Coronary artery (tissue), 2 donors: ENCODE results near the gene P2RY11.

Experiments
- DNase-seq: peaks from one replicate; pipeline ENCODE4 v3.0.0-alpha.2; 2017; ENCODE audit warnings: low spot score
- H3K27ac ChIP-seq, 2 donors: fragments of 200-600 bp; sonication (generic); one replicate each; pipeline ENCODE4 v1.5.1; 2016 to 2019
- H3K4me3 ChIP-seq: fragments of 200-600 bp; sonication (generic); 2 replicates; pipeline ENCODE4 v1.5.1; 2016; ENCODE audit warnings: mild to moderate bottlenecking, moderate library complexity
- TF ChIP-seq, protein P1 (sequence below): fragments of 200-600 bp; sonication (generic); IDR thresholded peaks from one replicate; pipeline ENCODE4 v1.5.1; 2019; ENCODE audit warnings: antibody characterized with exemption

The P2RY11 gene

GRCh38 chr19:10092648-10093294 lies 18.7 kb upstream of the P2RY11 start:
- no peak for DNase-seq
- Histone ChIP-seq H3K4me3 (no peak overlapping the region), H3K27ac (no peak overlapping the region)
- TF ChIP-seq, protein P1, sequence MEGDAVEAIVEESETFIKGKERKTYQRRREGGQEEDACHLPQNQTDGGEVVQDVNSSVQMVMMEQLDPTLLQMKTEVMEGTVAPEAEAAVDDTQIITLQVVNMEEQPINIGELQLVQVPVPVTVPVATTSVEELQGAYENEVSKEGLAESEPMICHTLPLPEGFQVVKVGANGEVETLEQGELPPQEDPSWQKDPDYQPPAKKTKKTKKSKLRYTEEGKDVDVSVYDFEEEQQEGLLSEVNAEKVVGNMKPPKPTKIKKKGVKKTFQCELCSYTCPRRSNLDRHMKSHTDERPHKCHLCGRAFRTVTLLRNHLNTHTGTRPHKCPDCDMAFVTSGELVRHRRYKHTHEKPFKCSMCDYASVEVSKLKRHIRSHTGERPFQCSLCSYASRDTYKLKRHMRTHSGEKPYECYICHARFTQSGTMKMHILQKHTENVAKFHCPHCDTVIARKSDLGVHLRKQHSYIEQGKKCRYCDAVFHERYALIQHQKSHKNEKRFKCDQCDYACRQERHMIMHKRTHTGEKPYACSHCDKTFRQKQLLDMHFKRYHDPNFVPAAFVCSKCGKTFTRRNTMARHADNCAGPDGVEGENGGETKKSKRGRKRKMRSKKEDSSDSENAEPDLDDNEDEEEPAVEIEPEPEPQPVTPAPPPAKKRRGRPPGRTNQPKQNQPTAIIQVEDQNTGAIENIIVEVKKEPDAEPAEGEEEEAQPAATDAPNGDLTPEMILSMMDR: no peak

DNA sequence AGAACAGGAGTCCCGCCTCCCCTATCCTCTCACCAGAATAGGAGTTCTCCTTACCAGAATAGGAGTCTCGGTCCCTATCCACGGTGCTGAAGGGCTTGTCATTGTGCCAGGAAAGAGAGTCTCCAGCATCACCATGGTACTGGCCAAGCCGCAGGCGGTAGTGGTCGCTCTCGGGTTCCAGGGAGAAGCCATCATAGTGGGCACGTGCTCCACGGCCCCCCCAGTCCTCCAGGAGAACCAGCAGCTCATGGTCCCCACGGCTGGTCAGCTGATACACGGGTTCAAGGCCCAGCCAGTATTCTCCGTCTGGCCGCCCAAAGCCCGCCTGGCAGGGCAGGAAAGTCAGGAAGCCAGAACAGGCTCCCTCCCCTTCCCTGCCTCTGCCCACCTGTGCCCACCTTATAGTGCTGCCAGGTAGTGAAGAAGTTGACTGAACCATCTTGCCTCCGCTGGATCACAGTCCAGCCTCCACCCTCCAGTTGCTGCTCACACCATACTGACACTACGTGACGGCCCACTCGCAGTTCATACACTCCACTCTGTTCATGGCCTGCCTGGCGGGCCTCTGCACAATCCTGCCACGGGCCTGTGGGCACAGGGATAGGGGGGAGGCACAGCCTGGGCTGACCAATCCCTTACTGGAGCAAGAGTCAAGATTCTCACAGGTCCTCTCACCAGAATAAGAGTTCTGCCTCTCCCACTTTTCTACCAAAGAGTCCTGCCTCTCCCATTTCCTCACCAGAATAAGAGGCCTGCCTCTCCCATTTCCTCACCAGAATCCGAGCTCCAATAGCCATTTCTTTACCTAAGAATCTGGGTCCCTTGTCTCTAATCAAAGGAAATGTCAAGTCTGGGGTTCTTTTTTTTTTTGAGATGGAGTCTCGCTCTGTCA lies 18.0 kb upstream of the P2RY11 start:
- H3K27ac ChIP-seq: no peak overlapping the region
- TF ChIP-seq, protein P1: no peak
- no peak for DNase-seq

GRCh38 chr19:10095622-10095947 lies 15.9 kb upstream of the P2RY11 start:
- TF ChIP-seq, protein P1: no peak
- peak overlapping the region; percentile 78 to 83 for H3K27ac ChIP-seq
- peak overlapping the region; percentile 83 for H3K4me3 ChIP-seq
- no peak for DNase-seq

More for the DNA sequence above, 18.0 kb upstream of the P2RY11 start:
- no peak overlapping the region for H3K4me3 ChIP-seq

DNA sequence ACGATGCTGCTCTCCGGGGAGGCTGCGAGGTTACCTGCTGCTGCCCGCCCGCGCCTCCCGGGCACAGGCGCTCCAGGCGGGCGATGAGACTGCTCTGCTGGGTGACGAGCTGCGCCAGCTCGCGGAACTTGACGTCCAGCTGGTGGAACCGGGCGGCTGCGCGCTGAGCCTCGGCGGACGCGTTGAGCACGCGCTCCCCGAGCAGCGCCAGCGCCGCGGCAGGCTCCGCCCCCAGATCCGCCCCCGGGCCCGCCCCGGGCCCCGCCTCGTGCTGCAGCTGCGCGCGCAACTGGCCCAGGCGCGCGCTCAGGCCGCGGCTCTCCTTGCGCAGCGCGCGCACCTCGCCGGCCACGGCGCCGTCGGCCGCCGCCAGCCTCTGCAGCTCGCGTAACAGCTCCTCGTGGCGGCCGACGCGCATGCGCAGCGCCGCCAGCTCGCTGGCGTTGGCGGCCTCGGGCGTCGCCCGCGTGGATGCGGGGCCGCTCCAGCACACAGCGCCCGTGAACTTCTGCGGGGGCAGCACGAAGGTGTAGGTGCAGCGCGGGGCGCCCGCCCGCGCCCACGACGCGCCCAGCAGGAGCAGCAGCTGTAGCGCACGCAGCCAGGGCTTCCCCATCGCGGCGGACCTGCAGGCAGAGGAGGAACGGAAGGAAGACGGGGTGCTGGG lies 15.4 kb upstream of the P2RY11 start:
- Histone ChIP-seq H3K4me3 (peak overlapping the region; percentile 83), H3K27ac (peak overlapping the region; percentile 78 to 83)
- TF ChIP-seq, protein P1: no peak
- DNase-seq: peak; percentile 88

DNA sequence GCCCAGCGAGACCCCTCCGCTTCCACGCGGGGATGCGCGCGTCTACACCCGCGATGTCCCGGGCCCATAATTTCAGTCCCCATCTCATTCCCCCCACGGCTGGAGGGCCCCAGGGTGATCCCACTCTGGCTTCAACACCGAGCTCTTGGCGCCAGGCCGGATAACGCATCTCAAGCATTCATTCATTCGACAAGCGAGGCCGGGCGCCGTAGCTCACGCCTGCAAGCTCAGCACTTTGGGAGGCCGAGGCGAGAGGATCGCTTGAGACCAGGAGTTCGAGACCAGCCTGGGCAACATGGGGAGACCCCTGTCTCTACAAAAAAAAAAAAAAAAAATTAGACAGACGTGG lies 14.9 kb upstream of the P2RY11 start:
- DNase-seq: peak; percentile 74
- peak overlapping the region; percentile 39 to 83 for H3K27ac ChIP-seq
- peak overlapping the region; percentile 83 for H3K4me3 ChIP-seq
- TF ChIP-seq, protein P1: no peak

DNA sequence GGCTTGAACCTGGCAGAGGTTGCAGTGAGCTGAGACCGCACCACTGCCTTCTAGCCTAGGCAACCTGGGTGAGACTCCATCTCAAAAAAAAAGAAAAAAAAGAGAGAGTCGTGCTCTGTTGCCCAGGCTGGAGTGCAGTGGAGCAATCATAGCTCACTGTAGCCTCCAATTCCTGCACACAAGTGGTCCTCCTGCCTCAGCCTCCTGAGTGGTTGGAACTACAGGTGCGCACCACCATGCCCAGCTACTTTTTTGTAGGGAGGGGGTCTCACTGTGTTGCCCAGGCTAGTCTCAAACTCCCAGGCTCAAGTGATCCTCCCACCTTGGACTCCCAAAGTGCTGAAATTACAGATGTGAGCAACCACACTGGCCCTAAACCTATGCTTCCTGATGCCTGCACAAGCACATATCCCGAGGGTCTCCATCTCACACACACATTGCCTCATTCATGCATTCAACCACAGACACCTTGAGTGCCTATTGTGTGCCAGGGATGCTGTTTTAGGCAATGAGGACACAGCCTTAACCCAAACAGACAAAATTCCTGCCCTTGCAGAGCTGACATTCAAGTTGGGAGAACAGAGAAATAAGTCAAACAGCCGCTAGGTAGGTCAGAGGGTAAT lies 11.2 kb upstream of the P2RY11 start:
- TF ChIP-seq, protein P1: no peak
- Histone ChIP-seq H3K4me3 (no peak overlapping the region), H3K27ac (no peak overlapping the region)
- DNase-seq: no peak
